ENCODE results near the gene PRDX5. TPM values are rescaled to one million over a fixed set of nuclear protein-coding genes. Genes with fewer than 3 reads are reported as not detected.

Gene PRDX5
- total and polyA plus RNA-seq, 9 of the 15 experiments (the other 6 are each of a cell fraction or from before 2014, with no cell fraction given): 40.8 to 327 (median 204) TPM

DNA sequence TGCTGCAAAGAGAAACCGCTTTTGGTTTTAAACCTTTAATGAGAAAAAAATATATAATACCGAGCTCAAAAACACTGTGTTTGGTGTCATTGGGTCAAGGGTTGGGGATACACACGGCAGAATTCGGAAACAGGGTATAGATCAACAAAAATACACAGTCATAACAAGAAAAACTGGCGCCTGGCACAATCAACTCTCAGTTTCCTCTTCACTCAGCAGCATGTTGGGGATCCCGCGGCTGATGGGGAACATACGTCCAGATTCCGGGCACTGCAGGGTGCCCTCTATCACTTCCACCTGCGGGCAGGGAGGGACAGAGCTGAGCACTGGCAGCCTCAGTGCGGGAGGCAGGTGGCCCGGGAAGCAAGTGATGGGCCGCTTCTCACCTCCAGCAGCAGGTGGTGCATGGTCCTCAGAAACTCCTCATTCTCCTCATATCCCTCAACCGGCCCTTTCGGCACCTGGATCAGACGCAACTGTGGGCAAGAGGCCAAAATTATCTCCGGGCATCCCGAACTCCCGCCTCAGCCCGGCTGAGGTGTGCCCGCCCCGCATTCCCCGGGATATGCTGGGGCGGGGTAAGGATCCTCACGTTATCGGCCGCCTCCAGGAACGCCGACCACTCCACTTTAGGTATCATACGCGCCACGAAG is 1.1 kb upstream of the PRDX5 start (continued):
- TF ChIP-seq, protein P1, sequence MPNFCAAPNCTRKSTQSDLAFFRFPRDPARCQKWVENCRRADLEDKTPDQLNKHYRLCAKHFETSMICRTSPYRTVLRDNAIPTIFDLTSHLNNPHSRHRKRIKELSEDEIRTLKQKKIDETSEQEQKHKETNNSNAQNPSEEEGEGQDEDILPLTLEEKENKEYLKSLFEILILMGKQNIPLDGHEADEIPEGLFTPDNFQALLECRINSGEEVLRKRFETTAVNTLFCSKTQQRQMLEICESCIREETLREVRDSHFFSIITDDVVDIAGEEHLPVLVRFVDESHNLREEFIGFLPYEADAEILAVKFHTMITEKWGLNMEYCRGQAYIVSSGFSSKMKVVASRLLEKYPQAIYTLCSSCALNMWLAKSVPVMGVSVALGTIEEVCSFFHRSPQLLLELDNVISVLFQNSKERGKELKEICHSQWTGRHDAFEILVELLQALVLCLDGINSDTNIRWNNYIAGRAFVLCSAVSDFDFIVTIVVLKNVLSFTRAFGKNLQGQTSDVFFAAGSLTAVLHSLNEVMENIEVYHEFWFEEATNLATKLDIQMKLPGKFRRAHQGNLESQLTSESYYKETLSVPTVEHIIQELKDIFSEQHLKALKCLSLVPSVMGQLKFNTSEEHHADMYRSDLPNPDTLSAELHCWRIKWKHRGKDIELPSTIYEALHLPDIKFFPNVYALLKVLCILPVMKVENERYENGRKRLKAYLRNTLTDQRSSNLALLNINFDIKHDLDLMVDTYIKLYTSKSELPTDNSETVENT (CRISPR knock-in tag; IDR thresholded peaks at IDR 0.05): no peak; the same call in 1 of the 2 replicates
- TF ChIP-seq HMG20B (CRISPR knock-in tag; IDR thresholded peaks at IDR 0.05) (no peak), CBFA2T3 (IDR thresholded peaks at IDR 0.05) (peak; percentile 48), ZNF583 (CRISPR knock-in tag; IDR thresholded peaks at IDR 0.05) (0 out of 2 replicates have a peak, but pooled peaks have one; percentile 55), ZNF239 (CRISPR knock-in tag; IDR thresholded peaks at IDR 0.05) (no peak), SMAD2 (IDR thresholded peaks at IDR 0.05; ENCODE audit: low read depth, low read length) (no peak), RB1 (IDR thresholded peaks at IDR 0.05; ENCODE audit: low read depth) (0 out of 2 replicates have a peak, but pooled peaks have one; percentile 59), POLR2AphosphoS5 (IDR thresholded peaks at IDR 0.05; ENCODE audit: control insufficient read depth, insufficient read depth, low read depth, low read length) (no peak), MEF2D (tag; conservative IDR thresholded peaks at IDR 0.05; ENCODE audit: low read depth) (no peak), ZNF830 (CRISPR knock-in tag; IDR thresholded peaks at IDR 0.05) (0 out of 2 replicates have a peak, but pooled peaks have one; percentile 47), SMAD4 (CRISPR knock-in tag; conservative IDR thresholded peaks at IDR 0.05) (peak; percentile 28; the same call in 1 of the 2 replicates), MTA3 (IDR thresholded peaks at IDR 0.05; ENCODE audit: borderline replicate concordance) (no peak), NFIC (IDR thresholded peaks at IDR 0.05) (peak; percentile 91), SRSF7 (optimal IDR thresholded peaks at IDR 0.05; ENCODE audit: low read depth, low read length) (no peak), PML (IDR thresholded peaks at IDR 0.05; ENCODE audit: low read length) (no peak)
- TF ChIP-seq, protein P2, sequence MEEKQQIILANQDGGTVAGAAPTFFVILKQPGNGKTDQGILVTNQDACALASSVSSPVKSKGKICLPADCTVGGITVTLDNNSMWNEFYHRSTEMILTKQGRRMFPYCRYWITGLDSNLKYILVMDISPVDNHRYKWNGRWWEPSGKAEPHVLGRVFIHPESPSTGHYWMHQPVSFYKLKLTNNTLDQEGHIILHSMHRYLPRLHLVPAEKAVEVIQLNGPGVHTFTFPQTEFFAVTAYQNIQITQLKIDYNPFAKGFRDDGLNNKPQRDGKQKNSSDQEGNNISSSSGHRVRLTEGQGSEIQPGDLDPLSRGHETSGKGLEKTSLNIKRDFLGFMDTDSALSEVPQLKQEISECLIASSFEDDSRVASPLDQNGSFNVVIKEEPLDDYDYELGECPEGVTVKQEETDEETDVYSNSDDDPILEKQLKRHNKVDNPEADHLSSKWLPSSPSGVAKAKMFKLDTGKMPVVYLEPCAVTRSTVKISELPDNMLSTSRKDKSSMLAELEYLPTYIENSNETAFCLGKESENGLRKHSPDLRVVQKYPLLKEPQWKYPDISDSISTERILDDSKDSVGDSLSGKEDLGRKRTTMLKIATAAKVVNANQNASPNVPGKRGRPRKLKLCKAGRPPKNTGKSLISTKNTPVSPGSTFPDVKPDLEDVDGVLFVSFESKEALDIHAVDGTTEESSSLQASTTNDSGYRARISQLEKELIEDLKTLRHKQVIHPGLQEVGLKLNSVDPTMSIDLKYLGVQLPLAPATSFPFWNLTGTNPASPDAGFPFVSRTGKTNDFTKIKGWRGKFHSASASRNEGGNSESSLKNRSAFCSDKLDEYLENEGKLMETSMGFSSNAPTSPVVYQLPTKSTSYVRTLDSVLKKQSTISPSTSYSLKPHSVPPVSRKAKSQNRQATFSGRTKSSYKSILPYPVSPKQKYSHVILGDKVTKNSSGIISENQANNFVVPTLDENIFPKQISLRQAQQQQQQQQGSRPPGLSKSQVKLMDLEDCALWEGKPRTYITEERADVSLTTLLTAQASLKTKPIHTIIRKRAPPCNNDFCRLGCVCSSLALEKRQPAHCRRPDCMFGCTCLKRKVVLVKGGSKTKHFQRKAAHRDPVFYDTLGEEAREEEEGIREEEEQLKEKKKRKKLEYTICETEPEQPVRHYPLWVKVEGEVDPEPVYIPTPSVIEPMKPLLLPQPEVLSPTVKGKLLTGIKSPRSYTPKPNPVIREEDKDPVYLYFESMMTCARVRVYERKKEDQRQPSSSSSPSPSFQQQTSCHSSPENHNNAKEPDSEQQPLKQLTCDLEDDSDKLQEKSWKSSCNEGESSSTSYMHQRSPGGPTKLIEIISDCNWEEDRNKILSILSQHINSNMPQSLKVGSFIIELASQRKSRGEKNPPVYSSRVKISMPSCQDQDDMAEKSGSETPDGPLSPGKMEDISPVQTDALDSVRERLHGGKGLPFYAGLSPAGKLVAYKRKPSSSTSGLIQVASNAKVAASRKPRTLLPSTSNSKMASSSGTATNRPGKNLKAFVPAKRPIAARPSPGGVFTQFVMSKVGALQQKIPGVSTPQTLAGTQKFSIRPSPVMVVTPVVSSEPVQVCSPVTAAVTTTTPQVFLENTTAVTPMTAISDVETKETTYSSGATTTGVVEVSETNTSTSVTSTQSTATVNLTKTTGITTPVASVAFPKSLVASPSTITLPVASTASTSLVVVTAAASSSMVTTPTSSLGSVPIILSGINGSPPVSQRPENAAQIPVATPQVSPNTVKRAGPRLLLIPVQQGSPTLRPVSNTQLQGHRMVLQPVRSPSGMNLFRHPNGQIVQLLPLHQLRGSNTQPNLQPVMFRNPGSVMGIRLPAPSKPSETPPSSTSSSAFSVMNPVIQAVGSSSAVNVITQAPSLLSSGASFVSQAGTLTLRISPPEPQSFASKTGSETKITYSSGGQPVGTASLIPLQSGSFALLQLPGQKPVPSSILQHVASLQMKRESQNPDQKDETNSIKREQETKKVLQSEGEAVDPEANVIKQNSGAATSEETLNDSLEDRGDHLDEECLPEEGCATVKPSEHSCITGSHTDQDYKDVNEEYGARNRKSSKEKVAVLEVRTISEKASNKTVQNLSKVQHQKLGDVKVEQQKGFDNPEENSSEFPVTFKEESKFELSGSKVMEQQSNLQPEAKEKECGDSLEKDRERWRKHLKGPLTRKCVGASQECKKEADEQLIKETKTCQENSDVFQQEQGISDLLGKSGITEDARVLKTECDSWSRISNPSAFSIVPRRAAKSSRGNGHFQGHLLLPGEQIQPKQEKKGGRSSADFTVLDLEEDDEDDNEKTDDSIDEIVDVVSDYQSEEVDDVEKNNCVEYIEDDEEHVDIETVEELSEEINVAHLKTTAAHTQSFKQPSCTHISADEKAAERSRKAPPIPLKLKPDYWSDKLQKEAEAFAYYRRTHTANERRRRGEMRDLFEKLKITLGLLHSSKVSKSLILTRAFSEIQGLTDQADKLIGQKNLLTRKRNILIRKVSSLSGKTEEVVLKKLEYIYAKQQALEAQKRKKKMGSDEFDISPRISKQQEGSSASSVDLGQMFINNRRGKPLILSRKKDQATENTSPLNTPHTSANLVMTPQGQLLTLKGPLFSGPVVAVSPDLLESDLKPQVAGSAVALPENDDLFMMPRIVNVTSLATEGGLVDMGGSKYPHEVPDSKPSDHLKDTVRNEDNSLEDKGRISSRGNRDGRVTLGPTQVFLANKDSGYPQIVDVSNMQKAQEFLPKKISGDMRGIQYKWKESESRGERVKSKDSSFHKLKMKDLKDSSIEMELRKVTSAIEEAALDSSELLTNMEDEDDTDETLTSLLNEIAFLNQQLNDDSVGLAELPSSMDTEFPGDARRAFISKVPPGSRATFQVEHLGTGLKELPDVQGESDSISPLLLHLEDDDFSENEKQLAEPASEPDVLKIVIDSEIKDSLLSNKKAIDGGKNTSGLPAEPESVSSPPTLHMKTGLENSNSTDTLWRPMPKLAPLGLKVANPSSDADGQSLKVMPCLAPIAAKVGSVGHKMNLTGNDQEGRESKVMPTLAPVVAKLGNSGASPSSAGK (IDR thresholded peaks at IDR 0.05): no peak
